Kidney epithelial cell (primary cell): ENCODE measurements around the gene WARS2. TPM values are rescaled to one million over a fixed set of nuclear protein-coding genes. Genes with fewer than 3 reads are reported as not detected.

Experiments
- DNase-seq: peaks from one replicate; pipeline ENCODE4 v3.0.0-alpha.2; 2010; ENCODE audit warnings: low read depth
- H3K27me3 ChIP-seq: 2 replicates; pipeline ENCODE4 v1.6.0; 2011; ENCODE audit warnings: low read length; ENCODE audit not compliant: control insufficient read depth, insufficient read depth
- H3K36me3 ChIP-seq: 2 replicates; pipeline ENCODE4 v1.5.1; 2011; ENCODE audit warnings: low read length; ENCODE audit not compliant: control insufficient read depth, insufficient read depth
- H3K4me3 ChIP-seq: 2 replicates; pipeline ENCODE4 v1.5.1; 2011; ENCODE audit warnings: low read depth, mild to moderate bottlenecking, control low read depth, low read length
- total RNA-seq: library from RNA; depleted of rRNA; stranded (reverse); fragments of >200 nt; gene quantifications from 2 replicates; pipeline ENCODE4 v1.2.3, GENCODE V29; 2015
- TF ChIP-seq, protein P1 (sequence below): IDR thresholded peaks from 2 replicates; pipeline ENCODE4 v1.5.1; 2011; ENCODE audit warnings: mild to moderate bottlenecking, moderate library complexity, low read length, control low read depth, inconsistent platforms; ENCODE audit not compliant: insufficient read depth, poor library complexity, severe bottlenecking

The WARS2 gene
- total RNA-seq, 1 donor from 2014 or later: 18.7 TPM

- H3K4me3 ChIP-seq: no peak overlapping the region
- DNase-seq: no peak
- TF ChIP-seq, protein P1, sequence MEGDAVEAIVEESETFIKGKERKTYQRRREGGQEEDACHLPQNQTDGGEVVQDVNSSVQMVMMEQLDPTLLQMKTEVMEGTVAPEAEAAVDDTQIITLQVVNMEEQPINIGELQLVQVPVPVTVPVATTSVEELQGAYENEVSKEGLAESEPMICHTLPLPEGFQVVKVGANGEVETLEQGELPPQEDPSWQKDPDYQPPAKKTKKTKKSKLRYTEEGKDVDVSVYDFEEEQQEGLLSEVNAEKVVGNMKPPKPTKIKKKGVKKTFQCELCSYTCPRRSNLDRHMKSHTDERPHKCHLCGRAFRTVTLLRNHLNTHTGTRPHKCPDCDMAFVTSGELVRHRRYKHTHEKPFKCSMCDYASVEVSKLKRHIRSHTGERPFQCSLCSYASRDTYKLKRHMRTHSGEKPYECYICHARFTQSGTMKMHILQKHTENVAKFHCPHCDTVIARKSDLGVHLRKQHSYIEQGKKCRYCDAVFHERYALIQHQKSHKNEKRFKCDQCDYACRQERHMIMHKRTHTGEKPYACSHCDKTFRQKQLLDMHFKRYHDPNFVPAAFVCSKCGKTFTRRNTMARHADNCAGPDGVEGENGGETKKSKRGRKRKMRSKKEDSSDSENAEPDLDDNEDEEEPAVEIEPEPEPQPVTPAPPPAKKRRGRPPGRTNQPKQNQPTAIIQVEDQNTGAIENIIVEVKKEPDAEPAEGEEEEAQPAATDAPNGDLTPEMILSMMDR: no peak
- H3K36me3 ChIP-seq: no peaks in the 10 kb centered on the region
- H3K27me3 ChIP-seq: no peaks in the 10 kb centered on the region
Measured at GRCh38 chr1:119103764-119104163, 36.7 kb downstream of the WARS2 start.

- Histone ChIP-seq H3K27me3 (no peaks in the 10 kb centered on the region), H3K36me3 (no peaks in the 10 kb centered on the region), H3K4me3 (no peak overlapping the region)
- TF ChIP-seq, protein P1: no peak
- no peak for DNase-seq
Measured at GRCh38 chr1:119102051-119102450, 38.4 kb downstream of the WARS2 start.

DNA sequence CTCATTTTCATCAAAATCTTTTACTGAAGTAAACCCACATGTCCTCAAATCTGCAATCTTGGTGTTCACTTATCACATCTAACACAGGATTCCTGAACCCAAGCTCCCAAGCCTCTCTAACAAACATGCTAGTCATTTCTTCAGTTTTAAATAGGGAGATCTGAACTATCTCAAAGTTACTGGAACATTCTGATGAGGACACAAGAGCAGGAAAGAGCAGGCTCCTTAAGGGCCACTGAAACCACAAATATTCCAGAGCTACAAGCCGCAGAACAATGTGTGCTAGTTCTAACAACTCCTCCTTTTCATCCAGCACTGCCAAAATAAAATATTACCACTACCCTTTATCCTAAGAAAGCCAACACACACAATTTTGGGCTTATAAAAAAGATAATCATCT lies 38.9 kb downstream of the WARS2 start:
- H3K4me3 ChIP-seq: no peak overlapping the region
- no peak for DNase-seq
- no peaks in the 10 kb centered on the region for H3K27me3 ChIP-seq
- H3K36me3 ChIP-seq: no peaks in the 10 kb centered on the region
- TF ChIP-seq, protein P1: no peak

DNA sequence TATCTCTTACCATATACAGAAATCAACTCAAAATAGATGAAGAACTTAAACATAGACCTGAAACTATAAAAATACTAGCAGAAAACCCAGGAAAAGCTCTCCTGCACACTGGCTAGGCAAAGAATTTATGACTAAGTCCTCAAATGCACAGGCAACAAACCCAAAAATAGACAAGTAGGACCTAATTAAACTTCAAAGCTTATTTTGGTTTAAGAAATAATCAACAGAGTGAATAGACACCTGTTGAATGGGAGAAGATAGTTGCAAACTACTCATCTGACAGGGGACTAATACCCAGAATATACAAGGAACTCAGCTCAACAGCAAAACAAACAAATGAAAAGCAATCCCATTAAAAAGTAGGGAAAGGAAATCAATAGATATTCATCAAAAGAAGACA lies 40.7 kb downstream of the WARS2 start:
- TF ChIP-seq, protein P1: no peak
- DNase-seq: no peak
- Histone ChIP-seq H3K4me3 (no peak overlapping the region), H3K27me3 (no peaks in the 10 kb centered on the region), H3K36me3 (no peaks in the 10 kb centered on the region)

DNA sequence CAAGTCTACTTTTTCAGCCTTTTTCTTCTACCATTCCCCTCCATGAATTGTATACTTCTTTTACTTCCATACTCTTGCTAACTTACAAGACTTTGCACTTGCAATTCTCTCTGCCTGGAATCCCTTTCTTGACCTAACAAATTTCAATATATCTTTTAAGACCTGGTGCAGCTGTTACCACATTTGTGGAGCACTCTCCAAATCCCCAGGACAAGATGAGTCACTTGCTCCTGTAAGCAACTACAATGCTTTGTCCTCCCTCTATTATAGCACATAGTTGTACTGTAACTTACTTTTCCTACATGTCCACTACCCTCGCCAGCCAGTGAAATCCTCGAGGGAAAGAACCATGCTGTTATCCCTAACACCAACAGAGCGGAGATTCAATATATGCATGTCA lies 43.1 kb downstream of the WARS2 start:
- Histone ChIP-seq H3K4me3 (no peak overlapping the region), H3K36me3 (no peaks in the 10 kb centered on the region), H3K27me3 (no peaks in the 10 kb centered on the region)
- no peak for DNase-seq
- TF ChIP-seq, protein P1: no peak

GRCh38 chr1:119093721-119094120 lies 46.7 kb downstream of the WARS2 start:
- no peak for DNase-seq
- H3K4me3 ChIP-seq: no peak overlapping the region
- no peaks in the 10 kb centered on the region for H3K27me3 ChIP-seq
- TF ChIP-seq, protein P1: no peak
- H3K36me3 ChIP-seq: no peaks in the 10 kb centered on the region
